TTC549 (cell line): ENCODE measurements around the gene STEAP3.

ENCODE experiments used
- FAIRE-seq: peaks from 2 replicates; lab custom pipeline; 2012; peaks lifted over from hg19 to GRCh38; lab: Jason Lieb, UNC

Gene STEAP3

GRCh38 chr2:119295688-119296375 lies 72.2 kb downstream of the STEAP3 start:
- FAIRE-seq: no peak

GRCh38 chr2:119301413-119301812 lies 77.8 kb downstream of the STEAP3 start:
- FAIRE-seq: no peak

GRCh38 chr2:119304847-119305246 lies 81.2 kb downstream of the STEAP3 start:
- FAIRE-seq: no peak

GRCh38 chr2:119305497-119306195 lies 82.0 kb downstream of the STEAP3 start:
- no peak for FAIRE-seq

- FAIRE-seq: no peak
Observed at GRCh38 chr2:119306196-119306590, 82.6 kb downstream of the STEAP3 start.

- FAIRE-seq: no peak
Observed at GRCh38 chr2:119307419-119308140, 83.9 kb downstream of the STEAP3 start.

- FAIRE-seq: no peak
Observed at GRCh38 chr2:119308793-119309330, 85.2 kb downstream of the STEAP3 start.

GRCh38 chr2:119311371-119311770 lies 87.7 kb downstream of the STEAP3 start:
- FAIRE-seq: no peak

- no peak for FAIRE-seq
Observed at GRCh38 chr2:119311831-119312230, 88.2 kb downstream of the STEAP3 start.
